Measurements from ENCODE around the gene CASZ1. TPM values are rescaled to one million over a fixed set of nuclear protein-coding genes. Genes with fewer than 3 reads are reported as not detected.

Gene CASZ1
- total RNA-seq, 1 experiment from 2014 or later = 12.6 TPM

GRCh38 chr1:10830961-10831668 lies 34.7 kb upstream of the CASZ1 start:
- no peak for TF ChIP-seq CTCF (IDR thresholded peaks at IDR 0.05; ENCODE audit: unreplicated experiment)
- H3K4me3 Mint-ChIP-seq (ENCODE audit: low read depth, unreplicated experiment) = no peak overlapping the region
- BruUV-seq (replicated peaks) = no TSS peak
- H3K4me1 Mint-ChIP-seq (ENCODE audit: low read depth, unreplicated experiment) = no peaks in the 10 kb centered on the region
- intact Hi-C loops (cut with micrococcal nuclease; ENCODE audit: unreplicated experiment) = no loop called here
- peaks cover 40% of the 10 kb centered on the region for H3K27me3 Mint-ChIP-seq (ENCODE audit: unreplicated experiment)
- DNase-seq = no peak
- CTCF ChIA-PET = no interaction called here
- H3K36me3 Mint-ChIP-seq (ENCODE audit: insufficient read depth, unreplicated experiment) = no peaks in the 10 kb centered on the region
- no peaks in the 10 kb centered on the region for H3K9me3 Mint-ChIP-seq (ENCODE audit: low read depth, unreplicated experiment)
- no peak overlapping the region for H3K27ac Mint-ChIP-seq (ENCODE audit: unreplicated experiment)

- Mint-ChIP-seq H3K27ac (ENCODE audit: unreplicated experiment) (no peak overlapping the region), H3K9me3 (ENCODE audit: low read depth, unreplicated experiment) (no peaks in the 10 kb centered on the region), H3K4me3 (ENCODE audit: low read depth, unreplicated experiment) (no peak overlapping the region), H3K4me1 (ENCODE audit: low read depth, unreplicated experiment) (no peaks in the 10 kb centered on the region), H3K36me3 (ENCODE audit: insufficient read depth, unreplicated experiment) (no peaks in the 10 kb centered on the region), H3K27me3 (ENCODE audit: unreplicated experiment) (peaks cover 40% of the 10 kb centered on the region)
- TF ChIP-seq CTCF (IDR thresholded peaks at IDR 0.05; ENCODE audit: unreplicated experiment) = no peak
- intact Hi-C loops (cut with micrococcal nuclease; ENCODE audit: unreplicated experiment) = no loop called here
- BruUV-seq (replicated peaks) = no TSS peak
- CTCF ChIA-PET = interaction anchor here (0.7 kb wide), 1 partner anchor 331 kb away, joined by 3 read pairs; no protein-coding TSS in a partner anchor
- no peak for DNase-seq
Observed at GRCh38 chr1:10829965-10830515, 33.6 kb upstream of the CASZ1 start.

- TF ChIP-seq CTCF (IDR thresholded peaks at IDR 0.05; ENCODE audit: unreplicated experiment) = no peak
- H3K4me3 Mint-ChIP-seq (ENCODE audit: low read depth, unreplicated experiment) = no peak overlapping the region
- H3K27ac Mint-ChIP-seq (ENCODE audit: unreplicated experiment) = no peak overlapping the region
- CTCF ChIA-PET = interaction anchor here (0.5 to 0.7 kb wide), 2 partner anchors 330 to 354 kb away, joined by 3 to 4 read pairs; no protein-coding TSS in a partner anchor
- H3K36me3 Mint-ChIP-seq (ENCODE audit: insufficient read depth, unreplicated experiment) = no peaks in the 10 kb centered on the region
- no peaks in the 10 kb centered on the region for H3K4me1 Mint-ChIP-seq (ENCODE audit: low read depth, unreplicated experiment)
- no peaks in the 10 kb centered on the region for H3K9me3 Mint-ChIP-seq (ENCODE audit: low read depth, unreplicated experiment)
- DNase-seq = no peak
- intact Hi-C loops (cut with micrococcal nuclease; ENCODE audit: unreplicated experiment) = no loop called here
- H3K27me3 Mint-ChIP-seq (ENCODE audit: unreplicated experiment) = peaks cover 37% of the 10 kb centered on the region
- no TSS peak for BruUV-seq (replicated peaks)
Observed at GRCh38 chr1:10829067-10829818, 32.8 kb upstream of the CASZ1 start.

GRCh38 chr1:10827377-10828333 lies 31.2 kb upstream of the CASZ1 start:
- H3K36me3 Mint-ChIP-seq (ENCODE audit: insufficient read depth, unreplicated experiment) = peaks cover 5% of the 10 kb centered on the region
- intact Hi-C loops (cut with micrococcal nuclease; ENCODE audit: unreplicated experiment) = no loop called here
- no peak overlapping the region for H3K4me3 Mint-ChIP-seq (ENCODE audit: low read depth, unreplicated experiment)
- H3K27me3 Mint-ChIP-seq (ENCODE audit: unreplicated experiment) = peaks cover 45% of the 10 kb centered on the region
- H3K4me1 Mint-ChIP-seq (ENCODE audit: low read depth, unreplicated experiment) = no peaks in the 10 kb centered on the region
- no peak overlapping the region for H3K27ac Mint-ChIP-seq (ENCODE audit: unreplicated experiment)
- CTCF ChIA-PET = no interaction called here
- BruUV-seq (replicated peaks) = no TSS peak
- no peaks in the 10 kb centered on the region for H3K9me3 Mint-ChIP-seq (ENCODE audit: low read depth, unreplicated experiment)
- DNase-seq = no peak
- no peak for TF ChIP-seq CTCF (IDR thresholded peaks at IDR 0.05; ENCODE audit: unreplicated experiment)
